ENCODE data around the gene KRT39.

Gene KRT39

GRCh38 chr17:40951011-40951622 lies 15.6 kb downstream of the KRT39 start:
- TF ChIP-seq SPI1 (IDR thresholded peaks at IDR 0.05; ENCODE audit: low read depth, low read length), result no peak
- TF ChIP-seq POLR2AphosphoS5 (IDR thresholded peaks at IDR 0.05; ENCODE audit: low read depth, low read length), result no peak
- no peak for TF ChIP-seq POU2F2 (IDR thresholded peaks at IDR 0.05; ENCODE audit: low read depth, low read length)
- no peak for TF ChIP-seq PAX5 (IDR thresholded peaks at IDR 0.05; ENCODE audit: insufficient read depth, low read length, severe bottlenecking)
- no peak for TF ChIP-seq POLR2A (IDR thresholded peaks at IDR 0.05; ENCODE audit: low read depth, low read length)
- no peak for TF ChIP-seq TAF1 (IDR thresholded peaks at IDR 0.05; ENCODE audit: low read depth, low read length)
- FAIRE-seq (no peak), DNase-seq (ENCODE audit: insufficient read length, low spot score) (no peak)

DNA sequence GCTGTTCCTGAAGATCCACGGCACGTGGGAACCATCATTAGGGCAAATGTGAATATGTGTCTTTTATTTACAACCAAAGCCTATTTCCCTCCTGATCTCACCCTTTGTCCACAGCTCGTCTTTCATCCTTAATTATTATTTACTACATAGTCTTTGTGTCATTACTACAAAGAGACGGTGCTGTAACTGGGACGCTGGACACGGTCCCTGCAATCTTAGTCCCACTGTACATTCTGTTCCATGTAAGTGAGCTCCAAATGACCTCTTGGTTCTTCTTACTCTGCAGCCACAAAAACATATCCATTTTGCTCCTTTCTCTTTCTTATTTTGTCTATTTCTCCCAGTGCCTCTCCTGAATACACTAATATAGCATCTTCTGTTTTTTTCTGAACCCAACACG lies 16.6 kb downstream of the KRT39 start:
- FAIRE-seq, result no peak
- no peak for DNase-seq (ENCODE audit: insufficient read length, low spot score)
- TF ChIP-seq TAF1 (IDR thresholded peaks at IDR 0.05; ENCODE audit: low read depth, low read length) (no peak), PAX5 (IDR thresholded peaks at IDR 0.05; ENCODE audit: insufficient read depth, low read length, severe bottlenecking) (no peak), POLR2AphosphoS5 (IDR thresholded peaks at IDR 0.05; ENCODE audit: low read depth, low read length) (no peak), POU2F2 (IDR thresholded peaks at IDR 0.05; ENCODE audit: low read depth, low read length) (no peak), SPI1 (IDR thresholded peaks at IDR 0.05; ENCODE audit: low read depth, low read length) (no peak), POLR2A (IDR thresholded peaks at IDR 0.05; ENCODE audit: low read depth, low read length) (no peak)

- DNase-seq (ENCODE audit: insufficient read length, low spot score), result no peak
- FAIRE-seq, result no peak
Measured at GRCh38 chr17:40949418-40949817, 17.3 kb downstream of the KRT39 start.

DNA sequence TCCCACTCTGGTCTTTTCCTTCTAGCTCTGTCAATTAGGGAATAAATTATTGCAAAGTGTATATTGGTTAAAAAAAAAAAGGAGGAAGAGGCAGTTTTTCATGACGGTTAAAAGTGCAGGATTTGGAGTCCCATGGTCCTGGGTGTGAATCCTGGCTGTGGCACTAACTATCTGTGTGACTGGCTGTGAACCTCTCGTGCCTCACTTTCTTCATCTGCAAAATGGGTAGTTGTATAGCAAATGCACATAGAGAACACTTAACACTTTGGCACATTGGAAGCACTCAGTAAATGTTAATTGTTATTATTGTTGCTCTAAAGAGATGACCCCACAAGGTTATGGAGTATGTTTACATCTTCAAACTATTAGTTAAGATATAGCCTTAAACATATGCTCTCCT lies 18.8 kb downstream of the KRT39 start:
- no peak for TF ChIP-seq POLR2AphosphoS5 (IDR thresholded peaks at IDR 0.05; ENCODE audit: low read depth, low read length)
- TF ChIP-seq SPI1 (IDR thresholded peaks at IDR 0.05; ENCODE audit: low read depth, low read length), result no peak
- TF ChIP-seq TAF1 (IDR thresholded peaks at IDR 0.05; ENCODE audit: low read depth, low read length), result no peak
- no peak for TF ChIP-seq PAX5 (IDR thresholded peaks at IDR 0.05; ENCODE audit: insufficient read depth, low read length, severe bottlenecking)
- no peak for TF ChIP-seq POU2F2 (IDR thresholded peaks at IDR 0.05; ENCODE audit: low read depth, low read length)
- TF ChIP-seq POLR2A (IDR thresholded peaks at IDR 0.05; ENCODE audit: low read depth, low read length), result no peak
- FAIRE-seq (no peak), DNase-seq (ENCODE audit: insufficient read length, low spot score) (no peak)

More at GRCh38 chr17:40949418-40949817, 17.3 kb downstream of the KRT39 start:
- no peak for TF ChIP-seq PAX5 (IDR thresholded peaks at IDR 0.05; ENCODE audit: insufficient read depth, low read length, severe bottlenecking)
- TF ChIP-seq TAF1 (IDR thresholded peaks at IDR 0.05; ENCODE audit: low read depth, low read length), result no peak
- TF ChIP-seq POLR2A (IDR thresholded peaks at IDR 0.05; ENCODE audit: low read depth, low read length), result no peak
- no peak for TF ChIP-seq SPI1 (IDR thresholded peaks at IDR 0.05; ENCODE audit: low read depth, low read length)
- TF ChIP-seq POU2F2 (IDR thresholded peaks at IDR 0.05; ENCODE audit: low read depth, low read length), result no peak
- TF ChIP-seq POLR2AphosphoS5 (IDR thresholded peaks at IDR 0.05; ENCODE audit: low read depth, low read length), result no peak

DNA sequence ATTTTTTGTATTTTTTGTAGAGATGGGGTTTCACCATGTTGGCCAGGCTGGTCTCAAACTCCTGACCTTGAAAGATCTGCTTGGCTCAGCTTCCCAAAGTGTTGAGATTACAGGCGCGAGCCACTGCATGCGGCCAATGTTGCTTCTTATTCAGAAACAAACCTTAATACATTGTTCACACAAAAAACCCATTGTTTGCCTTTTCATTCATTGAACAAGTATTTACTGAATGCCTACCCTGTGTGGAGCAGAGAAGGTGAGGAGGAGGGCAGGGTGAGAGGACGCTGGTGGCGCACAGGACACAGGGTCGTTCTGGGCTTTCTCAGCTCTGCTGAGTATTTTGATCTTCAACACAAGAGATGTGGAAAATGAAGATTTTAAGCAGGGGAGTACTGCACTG lies 21.3 kb downstream of the KRT39 start:
- no peak for DNase-seq (ENCODE audit: insufficient read length, low spot score)
- FAIRE-seq, result no peak
- TF ChIP-seq TAF1 (IDR thresholded peaks at IDR 0.05; ENCODE audit: low read depth, low read length) (no peak), SPI1 (IDR thresholded peaks at IDR 0.05; ENCODE audit: low read depth, low read length) (no peak), POLR2AphosphoS5 (IDR thresholded peaks at IDR 0.05; ENCODE audit: low read depth, low read length) (no peak), PAX5 (IDR thresholded peaks at IDR 0.05; ENCODE audit: insufficient read depth, low read length, severe bottlenecking) (no peak), POLR2A (IDR thresholded peaks at IDR 0.05; ENCODE audit: low read depth, low read length) (no peak), POU2F2 (IDR thresholded peaks at IDR 0.05; ENCODE audit: low read depth, low read length) (no peak)

GRCh38 chr17:40944531-40944930 lies 22.2 kb downstream of the KRT39 start:
- no peak for TF ChIP-seq POLR2AphosphoS5 (IDR thresholded peaks at IDR 0.05; ENCODE audit: low read depth, low read length)
- TF ChIP-seq PAX5 (IDR thresholded peaks at IDR 0.05; ENCODE audit: insufficient read depth, low read length, severe bottlenecking), result no peak
- no peak for TF ChIP-seq TAF1 (IDR thresholded peaks at IDR 0.05; ENCODE audit: low read depth, low read length)
- no peak for TF ChIP-seq POLR2A (IDR thresholded peaks at IDR 0.05; ENCODE audit: low read depth, low read length)
- TF ChIP-seq SPI1 (IDR thresholded peaks at IDR 0.05; ENCODE audit: low read depth, low read length), result no peak
- TF ChIP-seq POU2F2 (IDR thresholded peaks at IDR 0.05; ENCODE audit: low read depth, low read length), result no peak
- no peak for DNase-seq (ENCODE audit: insufficient read length, low spot score)
- no peak for FAIRE-seq

DNA sequence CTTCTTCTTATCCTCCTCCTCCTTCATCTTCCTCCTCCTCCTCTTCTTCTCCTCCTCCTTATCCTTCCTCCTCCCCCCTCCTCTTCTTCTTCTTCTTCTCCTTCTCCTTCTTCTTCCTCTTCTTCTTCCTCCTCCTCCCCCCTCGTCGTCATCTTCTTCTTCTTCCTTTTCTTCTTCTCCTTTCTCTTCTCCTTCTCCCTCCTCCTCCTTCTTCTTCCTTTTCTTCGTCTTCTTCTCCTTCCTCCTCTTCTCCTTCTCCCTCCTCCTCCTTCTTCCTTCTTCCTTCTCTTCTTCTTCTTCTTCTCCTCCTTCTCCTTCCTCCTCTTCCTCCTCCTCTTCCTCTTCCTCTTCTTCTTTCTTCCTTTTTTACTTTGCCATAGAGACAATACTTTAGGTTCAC lies 24.2 kb downstream of the KRT39 start:
- DNase-seq (ENCODE audit: insufficient read length, low spot score), result no peak
- FAIRE-seq, result no peak
- no peak for TF ChIP-seq POLR2A (IDR thresholded peaks at IDR 0.05; ENCODE audit: low read depth, low read length)
- TF ChIP-seq SPI1 (IDR thresholded peaks at IDR 0.05; ENCODE audit: low read depth, low read length), result no peak
- no peak for TF ChIP-seq POU2F2 (IDR thresholded peaks at IDR 0.05; ENCODE audit: low read depth, low read length)
- no peak for TF ChIP-seq POLR2AphosphoS5 (IDR thresholded peaks at IDR 0.05; ENCODE audit: low read depth, low read length)
- TF ChIP-seq PAX5 (IDR thresholded peaks at IDR 0.05; ENCODE audit: insufficient read depth, low read length, severe bottlenecking), result no peak
- TF ChIP-seq TAF1 (IDR thresholded peaks at IDR 0.05; ENCODE audit: low read depth, low read length), result no peak

DNA sequence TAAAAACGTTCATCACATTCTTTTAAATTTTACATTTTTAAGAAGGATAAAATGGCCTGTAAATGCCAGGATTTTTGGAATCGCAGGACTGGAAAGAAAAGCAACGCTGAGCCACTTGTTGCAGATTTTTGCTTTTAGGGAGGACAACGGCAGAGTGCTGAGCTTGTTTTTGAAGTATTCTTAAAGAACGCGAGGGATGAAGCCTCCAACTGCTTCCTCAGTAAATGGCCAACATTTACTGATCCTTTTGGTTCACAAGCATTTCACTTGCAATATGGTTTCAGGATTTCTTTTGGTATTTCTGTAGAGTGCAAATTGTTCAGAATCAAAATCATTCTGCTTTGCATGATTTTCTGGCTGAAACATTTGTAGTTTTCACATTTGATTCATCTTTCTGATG lies 26.5 kb downstream of the KRT39 start:
- DNase-seq (ENCODE audit: insufficient read length, low spot score) (no peak), FAIRE-seq (no peak)
- TF ChIP-seq PAX5 (IDR thresholded peaks at IDR 0.05; ENCODE audit: insufficient read depth, low read length, severe bottlenecking), result no peak
- no peak for TF ChIP-seq POU2F2 (IDR thresholded peaks at IDR 0.05; ENCODE audit: low read depth, low read length)
- TF ChIP-seq POLR2A (IDR thresholded peaks at IDR 0.05; ENCODE audit: low read depth, low read length), result no peak
- TF ChIP-seq TAF1 (IDR thresholded peaks at IDR 0.05; ENCODE audit: low read depth, low read length), result no peak
- no peak for TF ChIP-seq POLR2AphosphoS5 (IDR thresholded peaks at IDR 0.05; ENCODE audit: low read depth, low read length)
- no peak for TF ChIP-seq SPI1 (IDR thresholded peaks at IDR 0.05; ENCODE audit: low read depth, low read length)

DNA sequence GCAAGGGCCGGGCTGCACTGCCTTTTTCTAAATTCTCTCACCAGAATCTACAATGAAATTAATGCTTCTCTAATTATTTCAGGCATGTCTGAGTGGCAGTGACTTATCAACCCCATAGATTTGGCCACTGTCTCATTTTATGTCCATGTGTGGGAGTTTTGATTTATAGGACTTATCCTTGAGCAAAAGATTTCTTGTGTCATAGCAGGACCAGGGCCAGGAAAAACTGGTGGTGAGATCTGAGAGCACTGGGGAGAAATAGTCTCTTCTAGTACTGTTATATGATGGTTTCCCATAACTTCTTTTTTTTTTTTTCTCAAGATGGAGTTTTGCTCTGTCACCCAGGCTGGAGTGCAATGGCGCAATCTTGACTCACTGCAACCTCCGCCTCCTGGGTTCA lies 27.8 kb downstream of the KRT39 start:
- FAIRE-seq (no peak), DNase-seq (ENCODE audit: insufficient read length, low spot score) (no peak)
- TF ChIP-seq PAX5 (IDR thresholded peaks at IDR 0.05; ENCODE audit: insufficient read depth, low read length, severe bottlenecking), result no peak
- TF ChIP-seq POLR2A (IDR thresholded peaks at IDR 0.05; ENCODE audit: low read depth, low read length), result no peak
- no peak for TF ChIP-seq TAF1 (IDR thresholded peaks at IDR 0.05; ENCODE audit: low read depth, low read length)
- TF ChIP-seq POU2F2 (IDR thresholded peaks at IDR 0.05; ENCODE audit: low read depth, low read length), result no peak
- TF ChIP-seq SPI1 (IDR thresholded peaks at IDR 0.05; ENCODE audit: low read depth, low read length), result no peak
- TF ChIP-seq POLR2AphosphoS5 (IDR thresholded peaks at IDR 0.05; ENCODE audit: low read depth, low read length), result no peak

Measured in GM12891 (cell line).